Measurements from ENCODE around the gene PPM1E. TPM values are rescaled to one million over a fixed set of nuclear protein-coding genes. Genes with fewer than 3 reads are reported as not detected.

Gene PPM1E
- total RNA-seq, 1 experiment from 2014 or later, result 7.1 TPM

- no peaks in the 10 kb centered on the region for H3K27me3 Mint-ChIP-seq (ENCODE audit: low read depth)
- no peak overlapping the region for H2BK20ac ChIP-seq (ENCODE audit: low read depth, low read length, poor library complexity, severe bottlenecking)
- no peak overlapping the region for H4K8ac ChIP-seq (replicated peaks; ENCODE audit: insufficient read length, low read depth, low read length)
- H3K9me3 ChIP-seq (ENCODE audit: control insufficient read depth, low read depth, low read length), result no peaks in the 10 kb centered on the region
- no peak overlapping the region for H3K27ac Mint-ChIP-seq
- no peak for TF ChIP-seq CTCF (conservative IDR thresholded peaks at IDR 0.05)
- no peaks in the 10 kb centered on the region for H3K36me3 Mint-ChIP-seq (ENCODE audit: insufficient read depth in 1 of 3, low read depth in 3 of 3)
- H2BK15ac ChIP-seq (ENCODE audit: low read depth, low read length), result no peak overlapping the region
- no peak overlapping the region for H2BK12ac ChIP-seq (ENCODE audit: insufficient read length, low read depth, low read length)
- H3K4ac ChIP-seq (ENCODE audit: low read depth, low read length), result no peak overlapping the region
- H4K91ac ChIP-seq (ENCODE audit: insufficient read length, low read depth, low read length), result no peak overlapping the region
- H3K9ac ChIP-seq (ENCODE audit: extremely low read depth, insufficient read length, low read length), result no peak overlapping the region
- H3K23me2 ChIP-seq (ENCODE audit: insufficient read length, low read depth, low read length, poor library complexity, severe bottlenecking), result no peaks in the 10 kb centered on the region
- no peaks in the 10 kb centered on the region for H3K79me1 ChIP-seq (ENCODE audit: insufficient read depth, low read depth, low read length, poor library complexity, severe bottlenecking)
- DNase-seq, result no peak
- no peak overlapping the region for H3K23ac ChIP-seq (ENCODE audit: insufficient read length, low read depth, low read length)
- no peak overlapping the region for H2AK5ac ChIP-seq (ENCODE audit: insufficient read length, low read length)
- no peak overlapping the region for H2BK5ac ChIP-seq (ENCODE audit: insufficient read length, low read length)
- no peak overlapping the region for H3K56ac ChIP-seq (ENCODE audit: insufficient read length, low read depth, low read length)
- no peak overlapping the region for H3K14ac ChIP-seq (ENCODE audit: insufficient read depth, low read length)
- H3K18ac ChIP-seq (ENCODE audit: insufficient read length, low read depth, low read length), result no peak overlapping the region
- H4K5ac ChIP-seq (ENCODE audit: insufficient read length, low read depth, low read length), result no peak overlapping the region
- H4K20me1 ChIP-seq (ENCODE audit: control insufficient read depth, insufficient read depth, insufficient read length), result no peaks in the 10 kb centered on the region
- H3K9me3 Mint-ChIP-seq, result no peaks in the 10 kb centered on the region
- H3K4me2 ChIP-seq (ENCODE audit: insufficient read depth, insufficient read length, low read length), result no peak overlapping the region
- H3K4me3 Mint-ChIP-seq, result no peak overlapping the region
- WGBS (ENCODE audit: extremely low coverage, insufficient read length, low lambda C conversion rate), result no CpG with 5 or more reads among the region's 2 CpGs
- no peaks in the 10 kb centered on the region for H3K27me3 ChIP-seq (ENCODE audit: insufficient read depth, low read length)
- H3K27ac ChIP-seq (ENCODE audit: insufficient read length, low read depth, low read length), result no peak overlapping the region
- H2BK120ac ChIP-seq (ENCODE audit: low read depth, low read length, poor library complexity, severe bottlenecking), result no peak overlapping the region
- no peaks in the 10 kb centered on the region for H3K4me1 ChIP-seq (ENCODE audit: insufficient read depth, low read length)
- H2AFZ ChIP-seq (ENCODE audit: low read length), result no peak overlapping the region
- no peaks in the 10 kb centered on the region for H3K4me1 Mint-ChIP-seq
- no peak overlapping the region for H3T11ph ChIP-seq (ENCODE audit: low read length)
- no peaks in the 10 kb centered on the region for H3K79me2 ChIP-seq (ENCODE audit: insufficient read depth, low read length)
These were observed 67.4 kb downstream of the PPM1E start for GRCh38 chr17:58823051-58823525.

Measured in H9 (cell line).